ENCODE data around the gene PI16.

PI16 gene

GRCh38 chr6:36999751-37000125, 45.2 kb downstream of the PI16 start:
- no peak for DNase-seq (ENCODE audit: low spot score)

DNA sequence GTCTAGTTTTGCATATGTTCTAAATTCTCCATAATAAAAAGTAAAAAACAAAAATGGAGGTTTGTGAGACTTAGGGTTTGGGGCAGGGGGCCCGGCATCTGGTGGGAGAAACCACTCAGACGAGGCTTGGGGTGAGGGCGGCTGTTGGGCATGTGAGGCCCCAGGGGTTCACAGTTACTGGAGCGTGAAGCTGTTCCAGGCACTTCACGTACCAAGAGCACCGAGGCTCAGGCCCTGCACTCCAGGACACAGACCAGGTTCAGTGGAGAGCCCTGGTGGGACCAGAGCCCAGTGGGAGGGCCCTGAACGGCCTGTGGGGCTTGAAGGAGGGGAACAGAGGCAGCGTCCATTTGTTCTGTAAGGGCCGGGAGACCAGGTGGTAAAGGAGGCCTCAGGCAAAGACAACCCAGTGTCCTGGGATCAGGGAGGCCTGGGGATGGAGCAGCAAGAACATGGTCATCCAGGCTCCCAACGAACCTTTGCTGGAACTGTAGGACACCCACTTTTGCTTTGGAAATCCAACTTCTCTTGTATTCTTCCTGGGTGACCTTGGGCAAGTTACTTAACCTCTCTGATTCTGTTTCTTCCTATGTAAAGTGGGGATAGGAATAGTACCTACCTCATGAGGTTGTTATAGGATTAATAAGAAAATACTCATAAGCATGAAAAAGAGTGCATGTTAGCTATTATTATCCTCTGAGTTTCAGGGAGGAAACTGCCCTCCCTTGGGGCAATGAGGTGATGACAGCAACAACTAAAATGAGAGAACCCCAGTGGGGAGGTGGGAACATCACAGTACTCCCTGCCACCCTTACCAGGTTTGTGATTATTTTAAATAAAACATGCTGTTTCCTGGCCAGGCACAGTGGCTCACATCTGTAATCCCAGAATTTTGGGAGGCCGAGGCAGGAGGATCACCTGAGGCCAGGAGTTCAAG, 49.8 kb downstream of the PI16 start:
- DNase-seq (ENCODE audit: low spot score): no peak

DNA sequence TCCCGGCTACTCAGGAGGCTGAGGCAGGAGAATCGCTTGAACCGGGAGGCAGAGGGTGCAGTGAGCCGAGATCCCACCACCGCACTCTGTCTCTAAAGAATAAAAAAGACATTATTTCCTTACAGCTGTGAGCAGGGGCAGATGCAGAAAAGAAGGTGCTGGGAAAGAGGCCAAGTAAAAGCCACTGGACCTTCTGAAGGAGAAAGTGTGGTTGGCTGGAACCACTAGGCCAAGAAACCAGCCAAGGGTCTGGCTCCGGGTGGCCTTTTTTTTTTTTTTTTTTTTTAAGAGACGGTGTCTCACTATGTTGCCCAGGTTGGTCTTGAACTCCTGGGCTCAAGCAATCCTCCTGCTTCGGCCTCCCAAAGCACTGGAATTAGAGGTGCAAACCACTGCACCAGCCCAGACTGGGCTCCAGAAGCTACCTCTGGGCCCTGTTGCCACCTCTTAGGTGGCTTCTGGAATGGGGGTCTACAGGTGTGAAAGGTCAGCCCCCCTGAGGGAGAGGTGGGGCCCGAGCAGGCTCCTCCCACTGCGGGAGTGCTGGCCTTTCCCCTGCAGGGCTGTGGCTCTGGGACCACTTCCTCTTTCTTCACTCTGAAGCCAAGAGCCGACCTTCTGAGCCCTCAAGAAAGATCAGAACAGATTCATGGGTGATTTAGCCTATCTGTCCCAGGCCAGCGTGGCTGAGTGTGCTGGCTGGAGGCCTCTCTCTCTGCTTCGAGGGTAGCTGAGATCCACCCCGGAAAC, 50.7 kb downstream of the PI16 start, which contains the start of gene FGD2:
TSS of gene FGD2 (plus strand) at position 595 of the 750 bp plus-strand sequence. CDS start 163 bp downstream, outside the sequence.
- no peak for DNase-seq (ENCODE audit: low spot score)

DNA sequence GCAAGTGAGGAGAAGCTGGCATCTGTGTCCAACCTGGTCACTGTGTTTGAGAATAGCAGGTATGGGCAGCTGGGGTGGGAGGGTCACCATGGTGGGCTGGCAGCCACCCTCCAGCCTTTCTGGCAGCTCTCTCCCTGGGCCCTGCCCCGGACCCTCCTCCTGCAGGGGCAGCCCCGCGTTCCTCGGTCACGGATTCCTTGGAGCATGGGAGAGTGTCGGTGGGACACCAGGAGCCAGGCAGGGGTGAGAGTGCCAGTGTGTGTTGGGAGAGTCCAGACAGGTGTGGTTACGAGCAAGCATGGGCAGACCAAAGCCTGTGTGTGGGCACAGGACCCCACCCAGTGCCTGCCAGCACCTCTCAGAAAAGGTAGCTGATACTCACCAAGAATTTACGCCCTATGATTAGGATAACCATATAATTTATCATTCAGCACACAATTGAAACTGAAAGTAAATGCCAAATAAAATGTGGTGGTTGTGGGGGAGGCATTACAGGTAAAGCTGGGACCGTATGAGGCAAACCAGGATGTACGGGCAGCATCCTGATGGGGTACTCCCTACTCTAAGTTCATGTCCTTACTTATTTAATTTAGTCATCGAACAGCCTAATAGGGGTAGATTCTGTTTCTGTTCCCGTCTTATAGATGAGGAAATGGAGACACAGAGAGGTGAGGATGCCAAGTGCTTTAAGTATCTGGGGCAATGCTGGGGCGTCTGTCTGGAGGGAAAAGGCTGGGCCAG, 51.5 kb downstream of the PI16 start:
- no peak for DNase-seq (ENCODE audit: low spot score)

- no peak for DNase-seq (ENCODE audit: low spot score)
Measured at GRCh38 chr6:37006793-37007339, 52.3 kb downstream of the PI16 start.

- no peak for DNase-seq (ENCODE audit: low spot score)
Measured at GRCh38 chr6:37007340-37008043, 53.0 kb downstream of the PI16 start.

DNA sequence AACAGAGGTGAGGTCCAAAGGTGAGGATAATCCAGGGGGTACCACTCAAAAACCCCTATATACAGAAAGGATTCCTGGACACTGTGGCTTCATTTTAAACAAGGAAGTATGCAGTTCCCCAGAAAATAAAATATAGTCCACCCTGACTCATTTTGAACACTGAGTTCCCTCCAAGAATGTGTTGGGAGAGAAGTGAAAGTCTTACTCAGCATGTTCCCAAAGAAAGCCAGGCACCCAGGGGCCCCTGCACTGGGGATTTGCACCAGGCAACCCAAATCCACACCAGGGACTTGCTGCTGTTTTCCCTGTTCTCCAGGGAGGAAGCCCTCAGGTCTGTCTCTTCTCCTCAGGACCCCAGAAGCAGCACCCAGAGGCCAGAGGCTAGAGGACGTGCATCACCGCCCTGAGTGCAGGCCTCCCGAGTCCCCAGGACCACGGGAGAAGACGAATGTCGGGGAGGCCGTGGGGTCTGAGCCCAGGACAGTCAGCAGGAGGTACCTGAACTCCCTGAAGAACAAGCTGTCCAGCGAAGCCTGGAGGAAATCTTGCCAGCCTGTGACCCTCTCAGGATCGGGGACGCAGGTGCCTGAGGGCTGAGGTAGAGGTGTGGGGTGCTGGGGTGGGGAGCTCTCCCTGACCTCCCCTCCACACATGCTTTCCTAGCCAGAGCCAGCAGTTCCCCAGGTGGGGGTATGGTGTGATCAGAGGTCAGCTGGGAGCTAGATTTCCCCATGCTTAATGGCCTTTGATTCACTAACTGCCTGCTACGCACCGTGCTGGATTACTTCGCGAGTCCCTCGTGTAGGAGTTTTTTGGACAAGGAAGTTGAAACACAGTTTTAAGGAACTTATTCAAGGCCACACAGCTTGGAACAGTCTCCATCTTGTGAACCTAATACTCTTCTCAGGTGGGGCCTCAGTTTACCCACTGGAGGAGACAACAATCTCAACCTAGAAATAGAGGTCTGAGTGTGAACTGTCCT, 54.2 kb downstream of the PI16 start:
- DNase-seq (ENCODE audit: low spot score): no peak

- no peak for DNase-seq (ENCODE audit: low spot score)
Measured at GRCh38 chr6:37010402-37010892, 55.9 kb downstream of the PI16 start.

- no peak for DNase-seq (ENCODE audit: low spot score)
Measured at GRCh38 chr6:37011656-37012378, 57.3 kb downstream of the PI16 start.

DNA sequence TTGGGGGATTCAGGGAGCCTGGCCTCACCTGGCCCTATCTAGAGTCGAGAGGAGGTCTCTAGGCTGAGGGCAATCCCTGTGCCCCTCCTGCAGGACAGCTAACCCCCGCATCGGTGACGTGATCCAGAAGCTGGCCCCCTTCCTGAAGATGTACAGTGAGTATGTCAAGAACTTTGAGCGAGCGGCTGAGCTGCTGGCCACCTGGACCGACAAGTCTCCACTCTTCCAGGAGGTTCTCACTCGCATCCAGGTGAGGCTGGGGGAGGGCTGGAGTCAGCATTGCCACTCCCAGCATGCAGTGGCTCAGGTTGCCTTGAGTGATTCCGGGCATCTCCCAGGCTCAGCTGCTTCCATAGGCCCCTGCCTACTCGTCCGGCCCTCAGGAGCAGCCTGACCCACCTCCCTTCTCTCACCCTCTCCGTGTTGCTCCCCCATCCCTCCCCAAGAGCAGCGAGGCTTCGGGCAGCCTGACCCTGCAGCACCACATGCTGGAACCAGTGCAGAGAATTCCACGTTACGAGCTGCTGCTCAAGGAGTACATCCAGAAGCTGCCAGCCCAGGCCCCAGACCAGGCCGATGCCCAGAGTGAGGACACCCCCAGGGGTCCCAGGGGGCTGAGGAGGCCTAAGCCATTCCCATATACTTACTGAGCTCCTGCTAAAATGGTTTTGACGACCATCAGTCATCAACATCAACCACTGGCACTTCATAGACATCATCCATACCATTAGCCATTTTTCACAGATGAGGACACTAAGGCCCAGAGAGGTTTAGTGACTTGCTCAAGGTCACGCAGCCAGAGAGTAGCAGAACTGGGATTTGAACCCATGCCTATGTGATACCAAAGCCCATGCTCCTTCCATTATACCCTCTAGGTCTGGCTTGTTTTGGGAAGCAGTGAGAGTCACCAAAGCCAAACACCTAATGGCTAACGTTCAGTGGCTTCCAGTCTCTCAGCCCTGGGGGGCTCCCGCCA, 59.3 kb downstream of the PI16 start:
- DNase-seq (ENCODE audit: low spot score): no peak
